Measurements from ENCODE around the gene XPR1. TPM values are rescaled to one million over a fixed set of nuclear protein-coding genes. Genes with fewer than 3 reads are reported as not detected.

The XPR1 gene
- total RNA-seq, 1 experiment from 2014 or later: 19.9 TPM

GRCh38 chr1:180762796-180763195 lies 131.0 kb downstream of the XPR1 start:
- no peaks in the 10 kb centered on the region for H3K9me3 ChIP-seq (ENCODE audit: control insufficient read depth in 1 of 2, insufficient read depth in 1 of 2, low read depth in 1 of 2, low read length in 2 of 2)
- POLR2A ChIA-PET: no interaction called here

DNA sequence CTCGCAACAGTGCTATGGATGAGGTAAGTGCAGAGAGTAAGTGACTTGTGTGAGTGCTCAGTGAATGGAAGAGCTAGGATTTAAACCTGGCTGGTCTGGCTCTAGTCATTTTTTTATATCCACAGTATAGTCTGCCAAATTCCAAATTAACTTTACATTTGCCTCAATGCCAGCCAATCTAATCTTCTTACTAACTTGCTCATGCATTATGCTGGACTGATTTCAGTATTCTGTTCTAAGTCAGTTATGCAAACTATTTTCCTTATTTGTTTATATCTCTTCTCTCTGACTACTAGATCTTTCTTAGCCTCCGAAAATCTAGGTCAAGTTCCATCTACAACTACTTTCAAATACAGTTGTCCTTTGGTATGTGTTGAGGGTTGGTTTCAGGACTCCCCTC lies 133.3 kb downstream of the XPR1 start:
- DNase-seq (ENCODE audit: low read depth, low spot score) (no peak), ATAC-seq (no peak)
- TF ChIP-seq POLR2AphosphoS5 (IDR thresholded peaks at IDR 0.05; ENCODE audit: low read depth, low read length) (no peak), ZFX (IDR thresholded peaks at IDR 0.05) (no peak), EZH2phosphoT487 (IDR thresholded peaks at IDR 0.05; ENCODE audit: borderline replicate concordance) (no peak)
- TF ChIP-seq, protein P1, sequence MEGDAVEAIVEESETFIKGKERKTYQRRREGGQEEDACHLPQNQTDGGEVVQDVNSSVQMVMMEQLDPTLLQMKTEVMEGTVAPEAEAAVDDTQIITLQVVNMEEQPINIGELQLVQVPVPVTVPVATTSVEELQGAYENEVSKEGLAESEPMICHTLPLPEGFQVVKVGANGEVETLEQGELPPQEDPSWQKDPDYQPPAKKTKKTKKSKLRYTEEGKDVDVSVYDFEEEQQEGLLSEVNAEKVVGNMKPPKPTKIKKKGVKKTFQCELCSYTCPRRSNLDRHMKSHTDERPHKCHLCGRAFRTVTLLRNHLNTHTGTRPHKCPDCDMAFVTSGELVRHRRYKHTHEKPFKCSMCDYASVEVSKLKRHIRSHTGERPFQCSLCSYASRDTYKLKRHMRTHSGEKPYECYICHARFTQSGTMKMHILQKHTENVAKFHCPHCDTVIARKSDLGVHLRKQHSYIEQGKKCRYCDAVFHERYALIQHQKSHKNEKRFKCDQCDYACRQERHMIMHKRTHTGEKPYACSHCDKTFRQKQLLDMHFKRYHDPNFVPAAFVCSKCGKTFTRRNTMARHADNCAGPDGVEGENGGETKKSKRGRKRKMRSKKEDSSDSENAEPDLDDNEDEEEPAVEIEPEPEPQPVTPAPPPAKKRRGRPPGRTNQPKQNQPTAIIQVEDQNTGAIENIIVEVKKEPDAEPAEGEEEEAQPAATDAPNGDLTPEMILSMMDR (IDR thresholded peaks at IDR 0.05 in 2 of 3, conservative IDR thresholded peaks at IDR 0.05 in 1 of 3; ENCODE audit: borderline replicate concordance in 1 of 3, insufficient read depth in 1 of 3, low read depth in 2 of 3, low read length in 2 of 3): no peak
- Histone ChIP-seq H3K4me3 (replicated peaks in 1 of 2; ENCODE audit: low read depth in 1 of 2, low read length in 2 of 2) (no peak overlapping the region), H3K36me3 (ENCODE audit: control insufficient read depth in 1 of 2, insufficient read depth in 2 of 2, low read length in 2 of 2) (no peaks in the 10 kb centered on the region), H3K4me2 (ENCODE audit: low read length) (no peak overlapping the region), H3K9ac (ENCODE audit: low read length) (no peak overlapping the region), H3K27me3 (ENCODE audit: insufficient read depth, low read length) (no peaks in the 10 kb centered on the region), H3K79me2 (ENCODE audit: insufficient read depth, low read length) (no peaks in the 10 kb centered on the region), H2AFZ (ENCODE audit: low read depth, low read length, poor library complexity, severe bottlenecking) (no peak overlapping the region), H4K20me1 (ENCODE audit: insufficient read depth) (no peaks in the 10 kb centered on the region), H3K9me3 (ENCODE audit: control insufficient read depth in 1 of 2, insufficient read depth in 1 of 2, low read depth in 1 of 2, low read length in 2 of 2) (no peaks in the 10 kb centered on the region), H3K27ac (ENCODE audit: low read depth, low read length) (no peak overlapping the region), H3K4me1 (ENCODE audit: control insufficient read depth in 1 of 2, insufficient read depth in 2 of 2, low read length in 2 of 2) (no peaks in the 10 kb centered on the region), H3K9me2 (ENCODE audit: insufficient read depth) (no peaks in the 10 kb centered on the region)
- ChIA-PET CTCF (no interaction called here), POLR2A (no interaction called here), RAD21 (ENCODE audit: low non-redundant PET in 1 of 2, low total read pairs in 2 of 2, uncharacterized antibody in 2 of 2, unreplicated experiment in 2 of 2) (no interaction called here)
- intact Hi-C loops (cut with micrococcal nuclease): no loop called here
- BruUV-seq (replicated peaks): no TSS peak

More at GRCh38 chr1:180762796-180763195, 131.0 kb downstream of the XPR1 start:
- H3K4me2 ChIP-seq (ENCODE audit: low read length): no peak overlapping the region
- ATAC-seq (no peak), DNase-seq (ENCODE audit: low read depth, low spot score) (no peak)
- no peak overlapping the region for H3K9ac ChIP-seq (ENCODE audit: low read length)
- ChIA-PET CTCF (no interaction called here), RAD21 (ENCODE audit: low non-redundant PET in 1 of 2, low total read pairs in 2 of 2, uncharacterized antibody in 2 of 2, unreplicated experiment in 2 of 2) (no interaction called here)
- no peaks in the 10 kb centered on the region for H3K79me2 ChIP-seq (ENCODE audit: insufficient read depth, low read length)
- H3K27ac ChIP-seq (ENCODE audit: low read depth, low read length): no peak overlapping the region
- H3K9me2 ChIP-seq (ENCODE audit: insufficient read depth): no peaks in the 10 kb centered on the region
- H2AFZ ChIP-seq (ENCODE audit: low read depth, low read length, poor library complexity, severe bottlenecking): no peak overlapping the region
- no peaks in the 10 kb centered on the region for H3K36me3 ChIP-seq (ENCODE audit: control insufficient read depth in 1 of 2, insufficient read depth in 2 of 2, low read length in 2 of 2)
- no peaks in the 10 kb centered on the region for H4K20me1 ChIP-seq (ENCODE audit: insufficient read depth)
- no peaks in the 10 kb centered on the region for H3K4me1 ChIP-seq (ENCODE audit: control insufficient read depth in 1 of 2, insufficient read depth in 2 of 2, low read length in 2 of 2)
- no peak for TF ChIP-seq RAD21 (IDR thresholded peaks at IDR 0.05; ENCODE audit: low read depth)
- no peak for TF ChIP-seq ZNF274 (IDR thresholded peaks at IDR 0.05; ENCODE audit: low read depth, low read length)
- no peak for TF ChIP-seq CBX3 (IDR thresholded peaks at IDR 0.05; ENCODE audit: low read depth)
- TF ChIP-seq ZFX (IDR thresholded peaks at IDR 0.05): no peak
- TF ChIP-seq POLR2A (IDR thresholded peaks at IDR 0.05; ENCODE audit: borderline replicate concordance, extremely low read depth, insufficient read depth, insufficient read length): no peak
- BruUV-seq (replicated peaks): no TSS peak
- H3K27me3 ChIP-seq (ENCODE audit: insufficient read depth, low read length): no peaks in the 10 kb centered on the region
- H3K4me3 ChIP-seq (replicated peaks in 1 of 2; ENCODE audit: low read depth in 1 of 2, low read length in 2 of 2): no peak overlapping the region
- intact Hi-C loops (cut with micrococcal nuclease): no loop called here

Data from HCT116 (cell line).